ENCODE data around the gene FBXL16. TPM values are rescaled to one million over a fixed set of nuclear protein-coding genes. Genes with fewer than 3 reads are reported as not detected.

The FBXL16 gene
- total and polyA plus RNA-seq, 9 of the 15 experiments (the other 6 are each of a cell fraction or from before 2014, with no cell fraction given): 0.21 to 8.2 (median 1.7) TPM

DNA sequence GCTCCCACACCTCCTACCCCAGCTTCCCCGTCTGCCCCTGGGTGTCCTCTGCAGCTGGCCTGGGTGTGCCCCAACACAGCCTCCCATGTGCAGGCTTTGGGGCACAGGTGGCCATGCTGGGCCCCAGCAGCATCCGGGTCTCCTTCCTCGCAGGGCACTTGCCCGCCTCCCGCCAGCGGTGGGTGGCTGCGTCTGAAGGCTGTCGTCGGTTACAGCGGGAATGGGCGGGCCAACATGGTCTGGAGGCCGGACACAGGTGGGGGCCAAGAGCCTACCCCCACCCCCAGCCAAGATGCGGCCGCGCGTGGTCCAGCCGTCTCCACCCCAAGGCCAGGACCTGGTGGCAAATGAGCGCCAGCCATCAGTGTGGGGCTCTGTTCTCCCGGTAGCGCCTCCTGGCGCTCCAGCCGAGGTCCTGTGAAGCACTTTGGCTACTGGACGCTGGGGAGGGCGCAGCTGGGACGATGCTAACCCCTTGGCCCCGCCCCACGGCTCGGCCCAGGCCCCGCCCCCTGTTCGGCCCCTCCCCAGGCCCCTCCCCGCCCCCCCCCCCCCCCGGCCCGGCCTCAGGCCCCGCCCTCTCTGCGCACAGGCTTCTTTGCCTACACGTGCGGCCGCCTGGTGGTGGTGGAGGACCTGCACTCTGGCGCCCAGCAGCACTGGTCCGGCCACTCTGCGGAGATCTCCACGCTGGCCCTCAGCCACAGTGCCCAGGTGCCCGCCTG lies 45.0 kb downstream of the FBXL16 start (continued):
- TF ChIP-seq IFI16 (CRISPR knock-in tag; IDR thresholded peaks at IDR 0.05): no peak
- TF ChIP-seq NONO (IDR thresholded peaks at IDR 0.05; ENCODE audit: low read depth in 2 of 2, low read length in 1 of 2): no peak; a peak in 2 of 4 replicates
- TF ChIP-seq PTTG1 (tag; IDR thresholded peaks at IDR 0.05; ENCODE audit: low read depth): no peak
- TF ChIP-seq HSF4 (CRISPR knock-in tag; IDR thresholded peaks at IDR 0.05; ENCODE audit: borderline replicate concordance): no peak
- TF ChIP-seq CBX3 (IDR thresholded peaks at IDR 0.05; ENCODE audit: borderline replicate concordance in 1 of 2, low read length in 2 of 2): no peak; a peak in 1 of 3 replicates
- TF ChIP-seq, protein P1, sequence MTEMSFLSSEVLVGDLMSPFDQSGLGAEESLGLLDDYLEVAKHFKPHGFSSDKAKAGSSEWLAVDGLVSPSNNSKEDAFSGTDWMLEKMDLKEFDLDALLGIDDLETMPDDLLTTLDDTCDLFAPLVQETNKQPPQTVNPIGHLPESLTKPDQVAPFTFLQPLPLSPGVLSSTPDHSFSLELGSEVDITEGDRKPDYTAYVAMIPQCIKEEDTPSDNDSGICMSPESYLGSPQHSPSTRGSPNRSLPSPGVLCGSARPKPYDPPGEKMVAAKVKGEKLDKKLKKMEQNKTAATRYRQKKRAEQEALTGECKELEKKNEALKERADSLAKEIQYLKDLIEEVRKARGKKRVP (CRISPR knock-in tag; IDR thresholded peaks at IDR 0.05): no peak
- TF ChIP-seq, protein P2, sequence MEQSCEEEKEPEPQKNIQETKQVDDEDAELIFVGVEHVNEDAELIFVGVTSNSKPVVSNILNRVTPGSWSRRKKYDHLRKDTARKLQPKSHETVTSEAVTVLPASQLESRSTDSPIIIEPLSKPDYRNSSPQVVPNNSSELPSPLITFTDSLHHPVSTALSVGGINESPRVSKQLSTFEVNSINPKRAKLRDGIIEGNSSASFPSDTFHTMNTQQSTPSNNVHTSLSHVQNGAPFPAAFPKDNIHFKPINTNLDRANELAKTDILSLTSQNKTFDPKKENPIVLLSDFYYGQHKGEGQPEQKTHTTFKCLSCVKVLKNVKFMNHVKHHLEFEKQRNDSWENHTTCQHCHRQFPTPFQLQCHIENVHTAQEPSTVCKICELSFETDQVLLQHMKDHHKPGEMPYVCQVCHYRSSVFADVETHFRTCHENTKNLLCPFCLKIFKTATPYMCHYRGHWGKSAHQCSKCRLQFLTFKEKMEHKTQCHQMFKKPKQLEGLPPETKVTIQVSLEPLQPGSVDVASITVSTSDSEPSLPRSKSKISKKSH (CRISPR knock-in tag; IDR thresholded peaks at IDR 0.05): no peak
- TF ChIP-seq E2F3 (CRISPR knock-in tag; IDR thresholded peaks at IDR 0.05): no peak
- TF ChIP-seq ZEB2 (IDR thresholded peaks at IDR 0.05): no peak
- TF ChIP-seq, protein P3, sequence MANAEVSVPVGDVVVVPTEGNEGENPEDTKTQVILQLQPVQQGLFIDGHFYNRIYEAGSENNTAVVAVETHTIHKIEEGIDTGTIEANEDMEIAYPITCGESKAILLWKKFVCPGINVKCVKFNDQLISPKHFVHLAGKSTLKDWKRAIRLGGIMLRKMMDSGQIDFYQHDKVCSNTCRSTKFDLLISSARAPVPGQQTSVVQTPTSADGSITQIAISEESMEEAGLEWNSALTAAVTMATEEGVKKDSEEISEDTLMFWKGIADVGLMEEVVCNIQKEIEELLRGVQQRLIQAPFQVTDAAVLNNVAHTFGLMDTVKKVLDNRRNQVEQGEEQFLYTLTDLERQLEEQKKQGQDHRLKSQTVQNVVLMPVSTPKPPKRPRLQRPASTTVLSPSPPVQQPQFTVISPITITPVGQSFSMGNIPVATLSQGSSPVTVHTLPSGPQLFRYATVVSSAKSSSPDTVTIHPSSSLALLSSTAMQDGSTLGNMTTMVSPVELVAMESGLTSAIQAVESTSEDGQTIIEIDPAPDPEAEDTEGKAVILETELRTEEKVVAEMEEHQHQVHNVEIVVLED (CRISPR knock-in tag; IDR thresholded peaks at IDR 0.05): no peak
- TF ChIP-seq SIRT6 (IDR thresholded peaks at IDR 0.05; ENCODE audit: low read depth, low read length): no peak
- TF ChIP-seq, protein P4, sequence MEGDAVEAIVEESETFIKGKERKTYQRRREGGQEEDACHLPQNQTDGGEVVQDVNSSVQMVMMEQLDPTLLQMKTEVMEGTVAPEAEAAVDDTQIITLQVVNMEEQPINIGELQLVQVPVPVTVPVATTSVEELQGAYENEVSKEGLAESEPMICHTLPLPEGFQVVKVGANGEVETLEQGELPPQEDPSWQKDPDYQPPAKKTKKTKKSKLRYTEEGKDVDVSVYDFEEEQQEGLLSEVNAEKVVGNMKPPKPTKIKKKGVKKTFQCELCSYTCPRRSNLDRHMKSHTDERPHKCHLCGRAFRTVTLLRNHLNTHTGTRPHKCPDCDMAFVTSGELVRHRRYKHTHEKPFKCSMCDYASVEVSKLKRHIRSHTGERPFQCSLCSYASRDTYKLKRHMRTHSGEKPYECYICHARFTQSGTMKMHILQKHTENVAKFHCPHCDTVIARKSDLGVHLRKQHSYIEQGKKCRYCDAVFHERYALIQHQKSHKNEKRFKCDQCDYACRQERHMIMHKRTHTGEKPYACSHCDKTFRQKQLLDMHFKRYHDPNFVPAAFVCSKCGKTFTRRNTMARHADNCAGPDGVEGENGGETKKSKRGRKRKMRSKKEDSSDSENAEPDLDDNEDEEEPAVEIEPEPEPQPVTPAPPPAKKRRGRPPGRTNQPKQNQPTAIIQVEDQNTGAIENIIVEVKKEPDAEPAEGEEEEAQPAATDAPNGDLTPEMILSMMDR (IDR thresholded peaks at IDR 0.05 in 2 of 3, conservative IDR thresholded peaks at IDR 0.05 in 1 of 3; ENCODE audit: insufficient read depth in 2 of 3, low read depth in 1 of 3, low read length in 3 of 3): peak; percentile 55 to 92 (median 80)
- 0 out of 2 replicates have a peak, but pooled peaks have one; percentile 7 for TF ChIP-seq ATF7 (IDR thresholded peaks at IDR 0.05)
- TF ChIP-seq, protein P5, sequence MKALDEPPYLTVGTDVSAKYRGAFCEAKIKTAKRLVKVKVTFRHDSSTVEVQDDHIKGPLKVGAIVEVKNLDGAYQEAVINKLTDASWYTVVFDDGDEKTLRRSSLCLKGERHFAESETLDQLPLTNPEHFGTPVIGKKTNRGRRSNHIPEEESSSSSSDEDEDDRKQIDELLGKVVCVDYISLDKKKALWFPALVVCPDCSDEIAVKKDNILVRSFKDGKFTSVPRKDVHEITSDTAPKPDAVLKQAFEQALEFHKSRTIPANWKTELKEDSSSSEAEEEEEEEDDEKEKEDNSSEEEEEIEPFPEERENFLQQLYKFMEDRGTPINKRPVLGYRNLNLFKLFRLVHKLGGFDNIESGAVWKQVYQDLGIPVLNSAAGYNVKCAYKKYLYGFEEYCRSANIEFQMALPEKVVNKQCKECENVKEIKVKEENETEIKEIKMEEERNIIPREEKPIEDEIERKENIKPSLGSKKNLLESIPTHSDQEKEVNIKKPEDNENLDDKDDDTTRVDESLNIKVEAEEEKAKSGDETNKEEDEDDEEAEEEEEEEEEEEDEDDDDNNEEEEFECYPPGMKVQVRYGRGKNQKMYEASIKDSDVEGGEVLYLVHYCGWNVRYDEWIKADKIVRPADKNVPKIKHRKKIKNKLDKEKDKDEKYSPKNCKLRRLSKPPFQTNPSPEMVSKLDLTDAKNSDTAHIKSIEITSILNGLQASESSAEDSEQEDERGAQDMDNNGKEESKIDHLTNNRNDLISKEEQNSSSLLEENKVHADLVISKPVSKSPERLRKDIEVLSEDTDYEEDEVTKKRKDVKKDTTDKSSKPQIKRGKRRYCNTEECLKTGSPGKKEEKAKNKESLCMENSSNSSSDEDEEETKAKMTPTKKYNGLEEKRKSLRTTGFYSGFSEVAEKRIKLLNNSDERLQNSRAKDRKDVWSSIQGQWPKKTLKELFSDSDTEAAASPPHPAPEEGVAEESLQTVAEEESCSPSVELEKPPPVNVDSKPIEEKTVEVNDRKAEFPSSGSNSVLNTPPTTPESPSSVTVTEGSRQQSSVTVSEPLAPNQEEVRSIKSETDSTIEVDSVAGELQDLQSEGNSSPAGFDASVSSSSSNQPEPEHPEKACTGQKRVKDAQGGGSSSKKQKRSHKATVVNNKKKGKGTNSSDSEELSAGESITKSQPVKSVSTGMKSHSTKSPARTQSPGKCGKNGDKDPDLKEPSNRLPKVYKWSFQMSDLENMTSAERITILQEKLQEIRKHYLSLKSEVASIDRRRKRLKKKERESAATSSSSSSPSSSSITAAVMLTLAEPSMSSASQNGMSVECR (CRISPR knock-in tag; IDR thresholded peaks at IDR 0.05): no peak
- TF ChIP-seq, protein P6, sequence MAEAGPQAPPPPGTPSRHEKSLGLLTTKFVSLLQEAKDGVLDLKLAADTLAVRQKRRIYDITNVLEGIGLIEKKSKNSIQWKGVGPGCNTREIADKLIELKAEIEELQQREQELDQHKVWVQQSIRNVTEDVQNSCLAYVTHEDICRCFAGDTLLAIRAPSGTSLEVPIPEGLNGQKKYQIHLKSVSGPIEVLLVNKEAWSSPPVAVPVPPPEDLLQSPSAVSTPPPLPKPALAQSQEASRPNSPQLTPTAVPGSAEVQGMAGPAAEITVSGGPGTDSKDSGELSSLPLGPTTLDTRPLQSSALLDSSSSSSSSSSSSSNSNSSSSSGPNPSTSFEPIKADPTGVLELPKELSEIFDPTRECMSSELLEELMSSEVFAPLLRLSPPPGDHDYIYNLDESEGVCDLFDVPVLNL (CRISPR knock-in tag; IDR thresholded peaks at IDR 0.05; ENCODE audit: low read depth): no peak

All from K562 (cell line).